PC-3 (cell line): Measurements from ENCODE around the gene USP48. TPM values are rescaled to one million over a fixed set of nuclear protein-coding genes. Genes with fewer than 3 reads are reported as not detected.
A peak's percentile ranks its signal among the peaks of the same experiment; 100 is the strongest.

Source experiments
- ATAC-seq: fragments of 200-7000 bp; cut with Tn5 transposase; 2 replicates; pipeline ENCODE4 v1.9.1; 2020; ENCODE audit warnings: mild to moderate bottlenecking, moderate library complexity
- BruUV-seq: library from RNA; stranded (reverse); fragments of 400-500 nt; replicated peaks from 2 replicates; lab custom pipeline; 2021; lab: Mats Ljungman, UMichigan
- CTCF ChIA-PET: fragments of 300-600 bp; sonication (Branson Sonifier 250); formaldehyde crosslinking; loops from one replicate; lab custom pipeline; 2022; ENCODE audit warnings: antibody characterized with exemption; lab: Charles Lee
- POLR2A ChIA-PET: fragments of 300-600 bp; sonication (Branson Sonifier 250); formaldehyde crosslinking; loops from one replicate; lab custom pipeline; 2022; ENCODE audit warnings: antibody characterized with exemption; ENCODE audit not compliant: unreplicated experiment; lab: Charles Lee
- DNase-seq: peaks from one replicate; pipeline ENCODE4 v3.0.0-alpha.2; 2015
- H2AFZ ChIP-seq: fragments of 300-600 bp; sonication (generic); 2 replicates; pipeline ENCODE4 v1.6.0; 2016; ENCODE audit warnings: antibody characterized with exemption, low read length
- H3F3A ChIP-seq: fragments of 300-600 bp; sonication (generic); one replicate; pipeline ENCODE4 v1.6.0; 2017; ENCODE audit warnings: antibody characterized with exemption, low read length, control low read depth, mild to moderate bottlenecking; ENCODE audit not compliant: unreplicated experiment
- H3K27ac ChIP-seq: fragments of 300-600 bp; sonication (generic); 2 replicates; pipeline ENCODE4 v1.5.1; 2016; ENCODE audit warnings: mild to moderate bottlenecking, low read length
- H3K27me3 ChIP-seq: fragments of 300-600 bp; sonication (generic); 2 replicates; pipeline ENCODE4 v1.6.1; 2016; ENCODE audit warnings: low read length, mixed read lengths
- H3K36me3 ChIP-seq: fragments of 300-600 bp; sonication (generic); 2 replicates; pipeline ENCODE4 v1.6.1; 2016; ENCODE audit warnings: low read depth, mixed run types, low read length, mixed read lengths
- H3K4me1 ChIP-seq: fragments of 300-600 bp; sonication (generic); 2 replicates; pipeline ENCODE4 v1.5.1; 2016; ENCODE audit warnings: low read length; ENCODE audit not compliant: insufficient read depth
- H3K4me2 ChIP-seq: fragments of 300-600 bp; sonication (generic); 2 replicates; pipeline ENCODE4 v1.6.0; 2016; ENCODE audit warnings: low read length
- H3K4me3 ChIP-seq: fragments of 300-600 bp; sonication (generic); 2 replicates; pipeline ENCODE4 v1.5.1; 2016; ENCODE audit warnings: mild to moderate bottlenecking, low read length, mixed read lengths
- H3K79me2 ChIP-seq: fragments of 300-600 bp; sonication (generic); 2 replicates; pipeline ENCODE4 v1.6.1; 2017; ENCODE audit warnings: low read length, mixed read lengths
- H3K9ac ChIP-seq: fragments of 300-600 bp; sonication (generic); 2 replicates; pipeline ENCODE4 v1.6.0; 2016; ENCODE audit warnings: mild to moderate bottlenecking, low read length
- H3K9me2 ChIP-seq: fragments of 300-600 bp; sonication (generic); replicated peaks from 2 replicates; pipeline ENCODE4 v1.6.1; 2016; ENCODE audit warnings: mixed run types, low read length, mixed read lengths
- H3K9me3 ChIP-seq: fragments of 300-600 bp; sonication (generic); 2 replicates; pipeline ENCODE4 v1.6.1; 2016; ENCODE audit warnings: low read length, mixed read lengths
- H4K20me1 ChIP-seq: fragments of 300-600 bp; sonication (generic); 2 replicates; pipeline ENCODE4 v1.6.1; 2016; ENCODE audit warnings: low read length, mixed read lengths
- EZH2 ChIP-seq: fragments of 300-600 bp; sonication (generic); IDR thresholded peaks from one replicate; pipeline ENCODE4 v1.6.1; 2017; ENCODE audit warnings: antibody characterized with exemption, mild to moderate bottlenecking, low read length; ENCODE audit not compliant: unreplicated experiment
- EZH2phosphoT487 ChIP-seq: fragments of 300-600 bp; sonication (generic); IDR thresholded peaks from 2 replicates; pipeline ENCODE4 v1.6.1; 2018; ENCODE audit warnings: mild to moderate bottlenecking, antibody characterized with exemption, low read length, borderline replicate concordance
- intact Hi-C: fragments of 100-400 bp; cut with micrococcal nuclease; formaldehyde crosslinking; loops from 2 replicates; pipeline ENCODE4 v1.9.0; 2023
- total RNA-seq: library from RNA; depleted of rRNA; stranded (reverse); fragments of >200 nt; gene quantifications from 2 replicates; pipeline ENCODE4 v1.2.3, GENCODE V29; 2014
- TF ChIP-seq, protein P1 (sequence below): fragments of 300-600 bp; sonication (generic); conservative IDR thresholded peaks from 2 replicates; pipeline ENCODE4 v1.5.1; 2017; ENCODE audit warnings: antibody characterized with exemption, low read depth, mild to moderate bottlenecking, low read length

Gene USP48
- total RNA-seq, 1 experiment from 2014 or later, result 33.3 TPM

DNA sequence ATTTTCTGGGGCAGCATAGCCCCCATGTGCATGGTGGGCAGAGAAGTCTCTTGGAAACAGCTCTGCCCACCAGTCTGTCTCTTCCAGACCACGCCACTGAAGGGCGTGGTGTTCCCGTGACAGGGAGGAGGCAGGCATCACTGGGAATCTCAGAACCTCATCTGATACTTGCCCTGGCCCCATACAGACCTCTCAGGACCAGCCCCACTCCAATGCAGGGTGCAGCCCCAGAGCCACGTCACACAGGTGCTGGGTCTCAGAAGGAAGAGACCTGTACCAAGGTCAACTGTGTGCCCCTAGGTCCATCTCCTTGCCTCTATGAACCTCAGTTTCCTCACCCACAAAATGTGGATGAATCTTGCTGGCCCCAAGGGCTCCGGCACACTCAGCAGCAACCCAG lies 121.1 kb downstream of the USP48 start:
- ATAC-seq (no peak), DNase-seq (no peak)
- peaks cover 11% of the 10 kb centered on the region; the same call in 1 of the 2 replicates for H3K4me1 ChIP-seq
- TF ChIP-seq, protein P1, sequence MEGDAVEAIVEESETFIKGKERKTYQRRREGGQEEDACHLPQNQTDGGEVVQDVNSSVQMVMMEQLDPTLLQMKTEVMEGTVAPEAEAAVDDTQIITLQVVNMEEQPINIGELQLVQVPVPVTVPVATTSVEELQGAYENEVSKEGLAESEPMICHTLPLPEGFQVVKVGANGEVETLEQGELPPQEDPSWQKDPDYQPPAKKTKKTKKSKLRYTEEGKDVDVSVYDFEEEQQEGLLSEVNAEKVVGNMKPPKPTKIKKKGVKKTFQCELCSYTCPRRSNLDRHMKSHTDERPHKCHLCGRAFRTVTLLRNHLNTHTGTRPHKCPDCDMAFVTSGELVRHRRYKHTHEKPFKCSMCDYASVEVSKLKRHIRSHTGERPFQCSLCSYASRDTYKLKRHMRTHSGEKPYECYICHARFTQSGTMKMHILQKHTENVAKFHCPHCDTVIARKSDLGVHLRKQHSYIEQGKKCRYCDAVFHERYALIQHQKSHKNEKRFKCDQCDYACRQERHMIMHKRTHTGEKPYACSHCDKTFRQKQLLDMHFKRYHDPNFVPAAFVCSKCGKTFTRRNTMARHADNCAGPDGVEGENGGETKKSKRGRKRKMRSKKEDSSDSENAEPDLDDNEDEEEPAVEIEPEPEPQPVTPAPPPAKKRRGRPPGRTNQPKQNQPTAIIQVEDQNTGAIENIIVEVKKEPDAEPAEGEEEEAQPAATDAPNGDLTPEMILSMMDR, result no peak
- TF ChIP-seq EZH2phosphoT487 (no peak), EZH2 (no peak)
- no peaks in the 10 kb centered on the region for H3K79me2 ChIP-seq
- no peak overlapping the region for H2AFZ ChIP-seq
- no peaks in the 10 kb centered on the region for H3K9me3 ChIP-seq
- H3K4me3 ChIP-seq, result no peak overlapping the region
- H3K27ac ChIP-seq, result no peak overlapping the region
- H3F3A ChIP-seq, result no peaks in the 10 kb centered on the region
- POLR2A ChIA-PET, result no interaction called here
- CTCF ChIA-PET, result no interaction called here
- H4K20me1 ChIP-seq, result no peaks in the 10 kb centered on the region
- no TSS peak for BruUV-seq
- H3K27me3 ChIP-seq, result 0 out of 2 replicates have a peak, but pooled peaks cover 6% of the 10 kb centered on the region
- intact Hi-C loops, result no loop called here
- H3K9ac ChIP-seq, result no peak overlapping the region
- no peaks in the 10 kb centered on the region for H3K9me2 ChIP-seq
- H3K36me3 ChIP-seq, result no peaks in the 10 kb centered on the region
- no peak overlapping the region for H3K4me2 ChIP-seq

DNA sequence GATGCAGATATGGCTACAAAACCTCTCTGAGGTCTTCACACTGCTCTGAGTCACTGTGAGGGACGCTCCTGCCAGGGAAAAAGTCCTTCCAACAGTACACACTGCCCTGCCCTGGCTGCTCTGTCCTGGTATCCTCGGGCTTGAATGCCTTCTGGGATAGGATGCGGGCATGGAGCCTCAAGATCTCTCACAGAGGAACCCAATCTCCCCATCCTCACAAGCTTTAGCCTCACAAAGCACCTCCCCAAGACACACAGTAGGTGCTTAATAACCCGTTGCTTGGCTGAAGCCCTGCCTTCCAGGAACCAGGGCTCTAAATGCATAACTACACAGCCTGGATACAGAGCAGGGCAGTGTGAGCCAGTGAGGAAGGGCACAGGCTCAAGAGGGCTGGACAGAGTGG lies 123.0 kb downstream of the USP48 start:
- Histone ChIP-seq H3K4me2 (peak overlapping the region; percentile 78; the same call in 1 of the 2 replicates), H3F3A (no peaks in the 10 kb centered on the region), H3K27ac (no peak overlapping the region), H2AFZ (no peak overlapping the region), H3K4me1 (0 out of 2 replicates have a peak, but pooled peaks cover 3% of the 10 kb centered on the region), H3K9me2 (no peaks in the 10 kb centered on the region), H3K36me3 (no peaks in the 10 kb centered on the region), H3K27me3 (0 out of 2 replicates have a peak, but pooled peaks cover 6% of the 10 kb centered on the region), H3K4me3 (no peak overlapping the region), H3K9ac (no peak overlapping the region), H4K20me1 (no peaks in the 10 kb centered on the region), H3K9me3 (no peaks in the 10 kb centered on the region), H3K79me2 (no peaks in the 10 kb centered on the region)
- ATAC-seq (no peak), DNase-seq (no peak)
- ChIA-PET CTCF (no interaction called here), POLR2A (no interaction called here)
- BruUV-seq, result no TSS peak
- intact Hi-C loops, result loop anchor here (2.0 to 10.0 kb wide), 4 partner anchors 65 to 428 kb away; partner anchors contain the start of gene ALPL
- TF ChIP-seq EZH2phosphoT487 (no peak), EZH2 (no peak)
- TF ChIP-seq, protein P1, result no peak
